Body of pancreas (tissue), 4 donors: Measurements from ENCODE around the gene CSF1R. TPM values are rescaled to one million over a fixed set of nuclear protein-coding genes. Genes with fewer than 3 reads are reported as not detected.

Experiments used
- ATAC-seq: fragments of 150-250 bp; one replicate; pipeline ENCODE4 v1.9.1; 2016
- DNase-seq, 4 donors: peaks; one replicate each; pipeline ENCODE4 v3.0.0-alpha.2; 2019
- H3K27ac ChIP-seq, 4 donors: fragments of 200-600 bp; sonication (generic); 1 replicate in 3 of 4; 2 replicates in 1 of 4; pipeline versions ENCODE4 v1.5.1 to v1.6.1; 2016 to 2019; ENCODE audit warnings: mild to moderate bottlenecking in 1 of 4, mixed read lengths in 1 of 4, moderate library complexity in 1 of 4
- H3K27me3 ChIP-seq, 2 donors: fragments of 200-600 bp; sonication (generic); one replicate each; pipeline ENCODE4 v1.6.0; 2016; ENCODE audit warnings: mild to moderate bottlenecking in 1 of 2
- H3K36me3 ChIP-seq, 2 donors: fragments of 200-600 bp; sonication (generic); replicated peaks in 1 of 2; 2 replicates each; pipeline ENCODE4 v1.5.1; 2016; ENCODE audit warnings: low read depth in 2 of 2; ENCODE audit not compliant: insufficient read depth in 1 of 2
- H3K4me1 ChIP-seq: fragments of 200-600 bp; sonication (generic); one replicate; pipeline ENCODE4 v1.6.0; 2016
- H3K4me3 ChIP-seq, 2 donors: fragments of 200-600 bp; sonication (generic); 1 replicate in 1 of 2; 2 replicates in 1 of 2; pipeline ENCODE4 v1.5.1; 2016 to 2019
- H3K9me3 ChIP-seq, 3 donors: fragments of 200-600 bp; sonication (generic); 1 replicate in 2 of 3; 2 replicates in 1 of 3; pipeline ENCODE4 v1.5.1; 2016
- CTCF ChIP-seq, 7 experiments: fragments of 450-650 bp in 4 of 7; fragments of 200-600 bp in 3 of 7; sonication (generic) in 3 of 7; IDR thresholded peaks; one replicate each; pipeline ENCODE4 v1.5.1; 2016 to 2019; ENCODE audit warnings: antibody characterized with exemption in 7 of 7
- POLR2A ChIP-seq, 3 donors: fragments of 450-650 bp; IDR thresholded peaks; one replicate each; pipeline ENCODE4 v1.6.1; 2016; ENCODE audit warnings: antibody characterized with exemption in 3 of 3, mild to moderate bottlenecking in 2 of 3
- WGBS, 2 donors: methylation state at CpG; one replicate each; pipeline ENCODE4 v1.1.5; 2017; 5-methylcytosine and 5-hydroxymethylcytosine counted together
- intact Hi-C: fragments of 100-400 bp; cut with DNase I; formaldehyde crosslinking; loops from one replicate; pipeline ENCODE4 v1.15.1; 2023
- total RNA-seq, 2 donors: library from RNA; depleted of rRNA; stranded (reverse); fragments of >200 nt; gene quantifications; one replicate each; pipeline ENCODE4 v1.1.0, GENCODE V29; 2016

Gene CSF1R
- total RNA-seq, 2 donors from 2014 or later, result 5.3 to 13.5 TPM

GRCh38 chr5:150132740-150133139, 46.4 kb upstream of the CSF1R start:
- H3K4me1 ChIP-seq, result peaks cover 18% of the 10 kb centered on the region
- no peaks in the 10 kb centered on the region for H3K36me3 ChIP-seq
- intact Hi-C loops, result loop anchor here (5.0 kb wide), 1 partner anchor 85 kb away; no protein-coding TSS in a partner anchor
- DNase-seq (no peak), ATAC-seq (no peak)
- H3K27me3 ChIP-seq, result no peaks in the 10 kb centered on the region
- no peaks in the 10 kb centered on the region for H3K9me3 ChIP-seq
- no peak overlapping the region for H3K4me3 ChIP-seq
- 89 to 92% methylated on average over 13 to 22 of the region's 22 CpGs for WGBS, 2 donors
- TF ChIP-seq POLR2A (IDR thresholded peaks at IDR 0.05), result no peak
- TF ChIP-seq CTCF (IDR thresholded peaks at IDR 0.05), result no peak
- H3K27ac ChIP-seq, result no peak overlapping the region

- Histone ChIP-seq H3K27ac (no peak overlapping the region), H3K4me3 (no peak overlapping the region), H3K36me3 (no peaks in the 10 kb centered on the region), H3K4me1 (peaks cover 12% of the 10 kb centered on the region), H3K27me3 (no peaks in the 10 kb centered on the region), H3K9me3 (no peaks in the 10 kb centered on the region)
- ATAC-seq, result no peak
- intact Hi-C loops, result loop anchor here (5.0 kb wide), 1 partner anchor 85 kb away; no protein-coding TSS in a partner anchor
- DNase-seq, result no peak
- 60 to 67% methylated on average over 12 of the region's 12 CpGs for WGBS, 2 donors
- no peak for TF ChIP-seq POLR2A (IDR thresholded peaks at IDR 0.05)
- no peak for TF ChIP-seq CTCF (IDR thresholded peaks at IDR 0.05)
Observed at GRCh38 chr5:150131978-150132694, 45.8 kb upstream of the CSF1R start.

- ATAC-seq, result no peak
- no peak for DNase-seq
- TF ChIP-seq POLR2A (IDR thresholded peaks at IDR 0.05) (no peak), CTCF (IDR thresholded peaks at IDR 0.05) (no peak)
- H3K9me3 ChIP-seq, result no peaks in the 10 kb centered on the region
- no peak overlapping the region for H3K27ac ChIP-seq
- no peaks in the 10 kb centered on the region for H3K36me3 ChIP-seq
- no peaks in the 10 kb centered on the region for H3K27me3 ChIP-seq
- intact Hi-C loops, result loop anchor here (5.0 kb wide), 1 partner anchor 86 kb away; no protein-coding TSS in a partner anchor
- H3K4me1 ChIP-seq, result peaks cover 8% of the 10 kb centered on the region
- H3K4me3 ChIP-seq, result no peak overlapping the region
- 86% methylated on average over 4 of the region's 4 CpGs for WGBS, 2 donors
Observed at GRCh38 chr5:150131461-150131860, 45.1 kb upstream of the CSF1R start.

GRCh38 chr5:150130493-150130922, 44.2 kb upstream of the CSF1R start:
- Histone ChIP-seq H3K27me3 (no peaks in the 10 kb centered on the region), H3K4me3 (no peak overlapping the region), H3K36me3 (no peaks in the 10 kb centered on the region), H3K4me1 (peaks cover 8% of the 10 kb centered on the region), H3K9me3 (no peaks in the 10 kb centered on the region), H3K27ac (no peak overlapping the region)
- no peak for DNase-seq
- no peak for TF ChIP-seq CTCF (IDR thresholded peaks at IDR 0.05)
- TF ChIP-seq POLR2A (IDR thresholded peaks at IDR 0.05), result no peak
- WGBS, 2 donors, result 51 to 78% methylated on average over 7 to 8 of the region's 8 CpGs
- intact Hi-C loops, result loop anchor here (5.0 kb wide), 1 partner anchor 87 kb away; no protein-coding TSS in a partner anchor
- no peak for ATAC-seq
